Transverse colon (tissue), 4 donors: ENCODE measurements around the gene SEC22A. TPM values are rescaled to one million over a fixed set of nuclear protein-coding genes. Genes with fewer than 3 reads are reported as not detected.
"Not testable (repeated sequence)": the region's sequence is repeated elsewhere in the genome, so short reads cannot be mapped to it uniquely, and the experiment has no call there.

Source experiments
- DNase-seq: peaks from one replicate; pipeline ENCODE4 v3.0.0-alpha.2; 2019
- H3K27ac ChIP-seq, 4 donors: fragments of 200-600 bp; sonication (generic); 2 replicates each; pipeline ENCODE4 v1.5.1; 2016 to 2018; ENCODE audit warnings: inconsistent platforms in 4 of 4
- H3K27me3 ChIP-seq: fragments of 200-600 bp; sonication (generic); 2 replicates; pipeline ENCODE4 v1.5.1; 2017; ENCODE audit warnings: inconsistent platforms
- H3K36me3 ChIP-seq, 4 donors: fragments of 200-600 bp; sonication (generic); 2 replicates each; pipeline ENCODE4 v1.5.1; 2017 to 2019; ENCODE audit warnings: inconsistent platforms in 4 of 4
- H3K4me1 ChIP-seq, 4 donors: fragments of 200-600 bp; sonication (generic); 2 replicates each; pipeline ENCODE4 v1.5.1; 2017 to 2020; ENCODE audit warnings: inconsistent platforms in 4 of 4
- H3K4me3 ChIP-seq, 4 donors: fragments of 200-600 bp; sonication (generic); 1 replicate in 1 of 4; 2 replicates in 3 of 4; pipeline versions ENCODE4 v1.5.1 to v1.6.1; 2017 to 2019; ENCODE audit warnings: inconsistent platforms in 4 of 4
- H3K9me3 ChIP-seq, 2 donors: fragments of 200-600 bp; sonication (generic); 2 replicates each; pipeline ENCODE4 v1.5.1; 2017 to 2019; ENCODE audit warnings: inconsistent platforms in 2 of 2
- CTCF ChIP-seq, 5 experiments: fragments of 200-600 bp in 3 of 5; fragments of 450-650 bp in 2 of 5; sonication (generic) in 3 of 5; IDR thresholded peaks; 1 replicate in 2 of 5; 2 replicates in 3 of 5; pipeline ENCODE4 v1.5.1; 2016 to 2017; ENCODE audit warnings: antibody characterized with exemption in 5 of 5, inconsistent platforms in 3 of 5, mild to moderate bottlenecking in 2 of 5, moderate library complexity in 1 of 5
- EP300 ChIP-seq: sonication (generic); formaldehyde crosslinking; IDR thresholded peaks from one replicate; pipeline ENCODE4 v1.6.1; 2017; ENCODE audit warnings: antibody characterized with exemption, low read depth
- POLR2A ChIP-seq: fragments of 450-650 bp; IDR thresholded peaks from one replicate; pipeline ENCODE4 v1.6.1; 2016; ENCODE audit warnings: antibody characterized with exemption, mild to moderate bottlenecking, moderate library complexity
- POLR2AphosphoS5 ChIP-seq, 3 donors: sonication (generic); formaldehyde crosslinking; IDR thresholded peaks; one replicate each; pipeline ENCODE4 v1.6.1; 2016; ENCODE audit warnings: antibody characterized with exemption in 3 of 3
- WGBS, 2 donors: methylation state at CpG; one replicate each; pipeline ENCODE4 v1.1.5; 2018; ENCODE audit warnings: low coverage in 1 of 2; 5-methylcytosine and 5-hydroxymethylcytosine counted together
- in situ Hi-C, 4 donors: fragments of 200-750 bp; cut with MboI; loops; one replicate each; pipeline versions ENCODE4 v1.15.0 to v1.15.1; 2017; ENCODE audit warnings: low sequenced_read_pairs in 3 of 4, low pct_ligation_motif_present in 1 of 4, low pct_unique_long_range_greater_than_20kb in 1 of 4
- intact Hi-C: fragments of 100-400 bp; cut with DNase I; formaldehyde crosslinking; loops from one replicate; pipeline ENCODE4 v1.15.1; 2023; ENCODE audit warnings: low total_unique reads
- total RNA-seq, 4 donors: library from RNA; depleted of rRNA; stranded (reverse); fragments of >200 nt; gene quantifications; one replicate each; pipeline ENCODE4 v1.1.0, GENCODE V29; 2016

The SEC22A gene
- total RNA-seq, 4 donors from 2014 or later, result 4.5 to 33.8 (median 17.6) TPM

- no peak for TF ChIP-seq EP300
- no peak for TF ChIP-seq POLR2A
- TF ChIP-seq CTCF (IDR thresholded peaks at IDR 0.05), result no peak
- no peak for TF ChIP-seq POLR2AphosphoS5 (IDR thresholded peaks at IDR 0.05)
- Histone ChIP-seq H3K27ac (no peak overlapping the region), H3K36me3 (peaks cover 0 to 9% (median 0%) of the 10 kb centered on the region in 4 donors), H3K9me3 (no peaks in the 10 kb centered on the region), H3K27me3 (no peaks in the 10 kb centered on the region), H3K4me3 (no peak overlapping the region), H3K4me1 (no peaks in the 10 kb centered on the region)
- intact Hi-C loops (no loop called here), in situ Hi-C loops (no loop called here)
- 98 to 100% methylated on average over 1 of the region's 1 CpG for WGBS, 2 donors
- no peak for DNase-seq
Observed at GRCh38 chr3:123218990-123219389, 17.2 kb downstream of the SEC22A start.

- not testable (repeated sequence) for DNase-seq
Observed at GRCh38 chr3:123221369-123221768, 19.6 kb downstream of the SEC22A start.

GRCh38 chr3:123225016-123225415, 23.3 kb downstream of the SEC22A start:
- Histone ChIP-seq H3K9me3 (peaks cover 12 to 17% of the 10 kb centered on the region in 2 donors), H3K27me3 (no peaks in the 10 kb centered on the region), H3K4me1 (no peaks in the 10 kb centered on the region), H3K27ac (no peak overlapping the region), H3K36me3 (peaks cover 0 to 35% (median 18%) of the 10 kb centered on the region in 4 donors), H3K4me3 (no peak overlapping the region)
- TF ChIP-seq POLR2AphosphoS5 (IDR thresholded peaks at IDR 0.05) (no peak), EP300 (no peak), POLR2A (no peak), CTCF (IDR thresholded peaks at IDR 0.05) (no peak)
- intact Hi-C loops (no loop called here), in situ Hi-C loops (no loop called here)
- no peak for DNase-seq
- 94 to 97% methylated on average over 3 of the region's 3 CpGs for WGBS, 2 donors

More at GRCh38 chr3:123221369-123221768, 19.6 kb downstream of the SEC22A start:
- H3K27me3 ChIP-seq, intact Hi-C loops, H3K27ac ChIP-seq, H3K9me3 ChIP-seq, H3K4me1 ChIP-seq, H3K4me3 ChIP-seq, in situ Hi-C loops: not testable (repeated sequence)
- WGBS, 2 donors, result 98 to 100% methylated on average over 4 of the region's 4 CpGs
- peaks cover 0 to 22% (median 8%) of the 10 kb centered on the region in 4 donors for H3K36me3 ChIP-seq

- H3K36me3 ChIP-seq, result peaks cover 0 to 35% (median 18%) of the 10 kb centered on the region in 4 donors
- H3K27me3 ChIP-seq, result no peaks in the 10 kb centered on the region
- no peak for DNase-seq
- no peak overlapping the region for H3K27ac ChIP-seq
- peaks cover 12 to 17% of the 10 kb centered on the region in 2 donors for H3K9me3 ChIP-seq
- H3K4me1 ChIP-seq, result no peaks in the 10 kb centered on the region
- intact Hi-C loops, result no loop called here
- in situ Hi-C loops, result no loop called here
- no peak overlapping the region for H3K4me3 ChIP-seq
- no peak for TF ChIP-seq CTCF (IDR thresholded peaks at IDR 0.05)
Observed at GRCh38 chr3:123226549-123226948, 24.8 kb downstream of the SEC22A start.

GRCh38 chr3:123229145-123229544, 27.4 kb downstream of the SEC22A start:
- Histone ChIP-seq H3K9me3 (peaks cover 12 to 17% of the 10 kb centered on the region in 2 donors), H3K4me3 (no peak overlapping the region), H3K27me3 (no peaks in the 10 kb centered on the region), H3K36me3 (peaks cover 0 to 45% (median 18%) of the 10 kb centered on the region in 4 donors), H3K4me1 (no peaks in the 10 kb centered on the region), H3K27ac (no peak overlapping the region)
- intact Hi-C loops (no loop called here), in situ Hi-C loops (no loop called here)
- TF ChIP-seq POLR2AphosphoS5 (IDR thresholded peaks at IDR 0.05), result no peak
- no peak for TF ChIP-seq CTCF (IDR thresholded peaks at IDR 0.05)
- no peak for TF ChIP-seq EP300
- TF ChIP-seq POLR2A, result no peak
- WGBS, 2 donors, result 96 to 97% methylated on average over 2 of the region's 2 CpGs
- DNase-seq, result no peak
